HL-60 (cell line): ENCODE measurements around the gene GRB10.

Experiments
- CTCF ChIP-seq: IDR thresholded peaks from one replicate; pipeline ENCODE4 v1.5.1; 2011; ENCODE audit warnings: low read length, control low read depth, inconsistent platforms; ENCODE audit not compliant: insufficient read depth
- POLR2AphosphoS5 ChIP-seq: IDR thresholded peaks from 2 replicates; pipeline ENCODE4 v1.6.1; 2012; ENCODE audit warnings: low read depth
- SPI1 ChIP-seq: IDR thresholded peaks from 2 replicates; pipeline ENCODE4 v1.6.1; 2012; ENCODE audit warnings: low read depth, mild to moderate bottlenecking, borderline replicate concordance

- TF ChIP-seq CTCF (no peak), POLR2AphosphoS5 (no peak), SPI1 (no peak)
Measured at GRCh38 chr7:50790381-50790780, 7.7 kb upstream of the GRB10 start.
